Daoy (cell line): ENCODE data around the gene VAPA. TPM values are rescaled to one million over a fixed set of nuclear protein-coding genes. Genes with fewer than 3 reads are reported as not detected.
"Not testable (repeated sequence)": the region's sequence is repeated elsewhere in the genome, so short reads cannot be mapped to it uniquely, and the experiment has no call there.

Experiments
- DNase-seq: peaks from one replicate; pipeline ENCODE4 v3.0.0-alpha.2; 2015; ENCODE audit warnings: low read depth
- total RNA-seq: library from RNA; depleted of rRNA; stranded (reverse); fragments of >200 nt; shearing (Covaris generic); gene quantifications from 2 replicates; pipeline ENCODE4 v1.2.3, GENCODE V29; 2014

VAPA gene
- total RNA-seq, 1 experiment from 2014 or later: 323 TPM

DNA sequence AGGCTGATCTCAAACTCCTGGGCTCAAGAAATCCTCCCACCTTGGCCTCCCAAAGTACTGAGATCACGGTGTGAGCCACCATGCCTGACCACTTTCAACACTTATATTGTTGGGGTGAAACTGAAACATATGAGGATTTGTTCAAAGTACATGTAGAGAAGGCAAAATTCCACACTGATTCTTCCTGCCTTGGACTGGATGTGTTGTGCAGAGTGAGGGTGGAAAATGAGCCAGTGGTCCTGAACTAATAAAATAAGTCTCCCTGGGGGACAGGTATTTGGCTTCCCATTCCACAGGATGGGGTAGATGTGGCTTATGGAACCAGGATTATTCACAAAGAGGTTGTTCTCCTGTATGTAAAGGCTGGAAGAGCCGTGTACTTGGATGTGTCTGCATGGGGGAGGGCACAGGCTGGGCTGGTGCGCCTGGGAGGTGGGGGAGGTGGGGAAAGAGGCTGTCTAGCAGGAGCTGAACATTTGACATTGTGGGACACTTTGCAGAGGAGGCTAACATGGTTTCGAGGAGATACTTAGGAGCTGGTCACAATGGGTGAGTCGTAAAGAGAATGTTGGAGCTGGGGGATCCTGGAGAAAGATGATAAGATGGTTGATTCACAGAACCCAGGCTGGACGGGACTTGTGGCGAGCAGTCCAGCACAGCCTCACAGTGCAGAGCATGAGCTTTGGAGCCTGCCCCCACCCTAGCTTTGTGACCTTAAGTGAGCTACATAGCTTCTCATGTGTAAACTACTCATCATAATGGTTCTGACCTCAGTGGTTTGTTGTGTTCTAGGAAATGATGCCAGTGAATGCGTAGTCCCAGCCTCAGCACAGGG, 28.4 kb upstream of the VAPA start, which contains the start of gene TXNDC2:
Gene TXNDC2, plus strand, starts transcription at position 804 of the 835 bp plus-strand sequence. CDS start 708 bp downstream, outside the sequence.
- no peak for DNase-seq

- DNase-seq: no peak
Measured at GRCh38 chr18:9886005-9886348, 27.8 kb upstream of the VAPA start.

DNA sequence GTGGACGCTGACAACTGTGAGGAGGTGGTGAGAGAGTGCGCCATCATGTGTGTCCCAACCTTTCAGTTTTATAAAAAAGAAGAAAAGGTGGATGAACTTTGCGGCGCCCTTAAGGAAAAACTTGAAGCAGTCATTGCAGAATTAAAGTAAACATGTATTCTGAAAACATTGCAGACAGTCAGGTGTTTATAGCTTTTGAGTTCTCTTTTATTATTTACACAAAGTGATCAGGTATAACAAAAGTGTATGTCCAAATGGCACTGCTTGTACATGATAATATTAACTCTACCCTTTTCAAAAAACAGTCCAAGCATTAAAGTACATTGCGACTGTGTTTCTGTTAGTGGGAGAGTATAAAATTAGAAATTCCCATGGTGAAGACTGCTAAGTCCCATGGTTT, 25.8 kb upstream of the VAPA start:
- DNase-seq: no peak

- DNase-seq: no peak
Measured at GRCh38 chr18:9890196-9890595, 23.6 kb upstream of the VAPA start.

GRCh38 chr18:9890957-9891356, 22.9 kb upstream of the VAPA start:
- no peak for DNase-seq

DNA sequence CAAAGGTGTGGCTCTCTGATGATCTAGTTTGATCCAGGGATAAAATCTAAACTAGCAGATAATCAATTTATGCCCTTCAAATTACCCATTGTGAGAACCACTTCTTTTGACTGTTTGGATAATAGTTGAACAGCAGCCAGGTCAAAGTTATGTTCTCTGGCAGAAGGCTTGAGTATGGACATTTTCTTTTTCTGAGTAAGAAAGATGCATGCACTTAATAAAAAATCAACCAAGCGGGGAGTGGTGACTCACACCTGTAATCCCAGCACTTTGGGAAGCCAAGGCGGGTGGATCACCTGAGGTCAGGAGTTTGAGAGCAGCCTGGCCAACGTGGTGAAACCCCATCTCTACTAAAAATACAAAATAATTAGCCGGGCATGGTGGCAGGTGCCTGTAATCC, 22.3 kb upstream of the VAPA start:
- not testable (repeated sequence) for DNase-seq

DNA sequence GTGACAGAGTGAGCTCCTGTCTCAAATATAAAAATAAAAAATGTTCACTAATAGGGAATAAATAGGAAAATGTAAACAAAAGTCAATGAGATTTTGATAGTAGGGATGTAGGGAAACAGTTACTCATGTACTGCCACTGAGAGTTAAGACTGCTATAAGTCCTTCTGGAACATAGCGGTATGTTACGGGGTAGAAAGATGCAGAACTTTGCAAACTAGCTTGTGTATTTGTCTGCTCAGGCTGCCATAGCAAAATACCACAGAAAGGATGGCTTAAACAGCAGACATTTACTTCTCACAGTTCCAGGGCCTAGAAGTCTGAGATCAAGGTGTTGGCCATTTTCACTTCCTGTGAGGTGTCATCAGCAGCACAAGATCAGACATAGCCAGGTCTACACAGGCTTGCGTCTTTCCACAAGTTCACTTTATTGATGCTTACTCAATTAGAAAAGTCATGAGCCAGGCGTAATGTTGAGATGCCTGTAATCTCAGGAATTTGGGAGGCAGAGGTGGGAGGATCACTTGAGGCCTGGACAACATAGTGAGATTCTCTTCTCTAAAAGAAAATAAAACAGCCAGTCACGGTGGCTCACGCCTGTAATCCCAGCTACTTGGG, 19.3 kb upstream of the VAPA start:
- no peak for DNase-seq

DNA sequence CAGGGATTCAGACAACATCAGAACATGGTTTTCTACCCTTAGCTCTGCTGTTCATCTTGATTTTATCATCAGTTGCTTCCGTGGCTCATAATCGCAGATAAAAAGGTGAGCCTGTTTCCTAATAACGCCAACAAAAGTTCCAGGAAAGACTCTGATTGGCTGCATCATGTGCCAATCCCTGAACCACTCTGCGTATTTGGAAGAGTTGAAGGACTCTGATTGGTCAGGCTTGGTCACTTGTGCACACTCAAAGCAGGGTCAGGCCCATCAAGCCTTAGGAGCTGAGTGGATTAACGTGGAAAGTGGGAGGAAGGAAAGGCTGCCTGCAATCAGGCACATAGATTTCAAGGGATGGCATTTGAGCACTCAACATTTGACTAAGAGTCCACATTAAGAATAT, 16.7 kb upstream of the VAPA start:
- no peak for DNase-seq

- not testable (repeated sequence) for DNase-seq
Measured at GRCh38 chr18:9897787-9898291, 16.0 kb upstream of the VAPA start.

GRCh38 chr18:9898792-9899549, 14.8 kb upstream of the VAPA start:
- no peak for DNase-seq

DNA sequence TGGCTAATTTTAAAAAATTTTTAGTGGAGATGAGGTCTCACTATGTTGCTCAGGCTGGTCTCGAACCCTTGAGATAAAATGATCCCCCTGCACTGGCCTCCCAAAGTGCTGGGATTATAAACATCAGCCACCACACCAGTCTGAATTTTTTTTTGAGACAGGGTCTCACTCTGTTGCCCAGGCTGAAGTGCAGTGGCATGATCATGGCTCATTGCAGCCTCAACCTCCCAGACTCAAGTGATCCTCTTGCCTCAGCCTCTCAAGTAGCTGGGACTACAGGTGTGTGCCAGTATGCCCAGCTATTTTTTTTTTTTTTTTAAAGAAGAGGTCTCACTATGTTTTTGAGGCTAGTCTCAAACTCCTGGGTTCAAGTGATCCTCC, 14.3 kb upstream of the VAPA start:
- not testable (repeated sequence) for DNase-seq

DNA sequence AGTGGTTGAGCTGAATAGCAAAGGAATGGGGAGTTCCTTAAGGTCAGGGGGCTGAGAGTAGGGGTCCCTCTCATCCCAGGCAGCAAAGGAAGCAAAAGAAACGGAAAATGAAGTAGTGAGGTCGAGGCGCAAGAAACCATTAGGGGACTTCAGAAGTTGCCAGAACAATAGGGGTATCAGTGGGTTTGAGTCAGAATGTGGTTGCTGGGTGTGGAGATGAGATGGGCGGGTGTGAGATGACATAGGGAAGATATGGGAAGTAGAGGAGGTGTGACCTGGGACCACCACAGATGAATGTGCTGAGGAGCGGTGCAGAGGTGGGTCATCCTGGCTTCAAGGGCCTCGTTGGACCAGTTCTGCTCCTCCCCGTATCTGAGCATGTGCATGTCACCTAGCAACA, 13.1 kb upstream of the VAPA start:
- DNase-seq: no peak

DNA sequence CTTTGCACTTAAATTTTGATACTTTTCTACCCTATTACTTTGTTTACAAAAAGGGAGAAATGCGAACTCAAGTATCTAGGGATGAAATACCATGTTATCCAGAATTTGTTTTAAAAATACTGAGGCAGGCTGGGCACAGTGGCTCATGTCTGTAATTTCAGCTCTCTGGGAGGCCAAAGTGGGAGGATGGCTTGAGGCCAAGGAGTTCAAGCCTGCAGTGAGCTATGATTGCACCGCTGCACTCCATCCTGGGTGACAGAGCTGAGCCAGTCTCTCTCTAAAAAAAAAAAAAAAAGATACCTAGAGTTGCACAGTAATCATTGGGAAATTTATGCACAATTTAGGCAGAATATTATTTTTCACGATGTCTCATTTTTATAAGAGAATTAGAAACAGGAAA, 12.4 kb upstream of the VAPA start:
- peak; percentile 64 for DNase-seq

DNA sequence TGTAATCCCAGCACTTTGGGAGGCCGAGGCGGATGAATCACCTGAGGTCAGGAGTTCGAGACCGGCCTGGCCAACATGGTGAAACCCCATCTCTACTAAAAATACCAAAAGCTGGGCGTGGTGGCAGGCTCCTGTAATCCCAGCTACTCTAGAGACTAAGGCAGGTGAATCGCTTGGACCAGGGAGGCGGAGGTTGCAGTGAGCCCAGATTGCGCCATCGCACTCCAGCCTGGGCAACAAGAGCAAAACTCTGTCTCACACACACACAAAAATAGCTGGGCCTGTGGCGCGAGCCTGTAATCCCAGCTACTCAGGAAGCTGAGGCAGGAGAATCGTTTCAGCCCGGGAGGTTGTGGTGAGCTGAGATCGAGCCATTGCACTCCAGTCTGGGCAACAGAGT, 11.6 kb upstream of the VAPA start:
- not testable (repeated sequence) for DNase-seq

DNA sequence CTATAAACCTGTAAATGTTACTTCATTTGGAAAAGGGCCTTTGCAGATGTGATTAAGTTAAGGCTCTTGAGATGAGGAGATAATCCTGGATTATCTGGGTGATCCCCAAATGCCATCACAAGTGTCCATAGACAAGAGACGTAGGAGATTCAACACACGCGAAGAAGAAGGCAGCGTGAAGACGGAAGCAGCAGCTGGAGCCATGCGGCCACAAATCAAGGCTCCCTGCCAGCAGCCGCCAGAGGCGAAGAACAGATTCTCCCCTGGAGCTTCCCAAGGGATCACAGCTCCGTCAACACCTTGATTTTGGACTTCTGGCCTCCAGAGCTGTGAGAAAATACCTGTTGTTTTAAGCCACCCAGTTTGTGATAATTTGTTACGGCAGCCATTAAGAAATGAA, 11.0 kb upstream of the VAPA start:
- DNase-seq: no peak

DNA sequence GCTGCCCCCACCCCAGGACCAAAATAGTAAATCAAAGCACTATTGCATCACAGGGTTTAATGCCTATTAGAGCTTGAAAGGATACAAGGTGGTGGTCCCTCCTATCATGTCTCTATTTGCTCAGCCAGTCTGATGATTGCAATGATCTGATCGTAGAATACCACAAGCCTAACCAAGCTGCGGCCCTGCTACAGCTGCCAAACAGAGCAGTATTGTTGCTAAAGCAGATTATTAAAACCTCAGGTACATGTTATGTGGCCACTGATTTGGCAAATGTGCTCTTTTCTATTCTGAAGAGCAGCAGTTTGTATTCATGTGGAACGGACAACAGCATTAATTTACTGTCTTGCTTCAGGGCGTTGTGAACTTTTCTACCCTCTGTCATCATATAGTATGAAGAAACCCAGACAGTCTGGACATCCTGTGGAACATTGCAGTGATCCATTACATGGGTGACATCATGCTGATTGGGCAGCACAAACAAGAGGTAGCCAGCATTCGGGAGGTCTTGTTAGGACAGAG, 8.4 kb upstream of the VAPA start:
- DNase-seq: no peak

DNA sequence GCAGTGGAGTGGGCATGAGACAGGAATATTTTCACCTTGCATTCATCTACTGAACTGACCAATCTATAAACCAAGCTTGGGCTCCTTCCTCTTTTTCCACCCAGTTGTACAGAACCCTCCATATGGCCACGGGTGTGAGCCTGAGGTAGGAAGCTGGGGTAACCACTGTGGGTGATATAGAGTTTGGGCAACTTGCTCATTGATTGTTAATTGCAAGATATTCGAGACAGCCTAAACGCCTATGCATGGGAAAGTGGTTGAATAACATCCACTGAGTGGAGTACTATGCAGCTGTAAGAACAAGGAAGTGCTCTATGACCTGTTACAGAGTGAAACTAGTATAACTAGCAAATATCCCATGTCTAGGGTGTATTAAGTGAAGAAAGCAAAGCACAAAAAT, 7.3 kb upstream of the VAPA start:
- DNase-seq: no peak

DNA sequence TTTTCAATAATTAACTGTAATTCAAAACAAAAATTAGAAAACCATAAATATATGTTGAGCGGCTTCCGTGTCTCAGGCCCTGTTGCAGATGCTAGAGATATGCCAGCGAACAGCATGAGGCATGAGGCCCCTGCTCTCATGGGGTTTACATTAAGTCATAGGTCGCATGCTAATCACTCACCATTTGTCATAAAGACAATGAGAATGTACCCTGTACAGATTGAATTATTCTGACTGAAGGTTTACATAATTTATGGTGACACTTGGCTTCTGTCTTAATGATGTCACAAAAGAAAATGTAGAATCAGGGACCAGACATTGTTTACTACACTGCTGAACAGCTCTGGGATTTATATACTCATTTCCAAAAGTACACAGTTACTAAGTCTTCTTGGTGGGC, 5.9 kb upstream of the VAPA start:
- no peak for DNase-seq

- no peak for DNase-seq
Measured at GRCh38 chr18:9910071-9910470, 3.7 kb upstream of the VAPA start.

- DNase-seq: no peak
Measured at GRCh38 chr18:9910661-9911060, 3.2 kb upstream of the VAPA start.

- no peak for DNase-seq
Measured at GRCh38 chr18:9911226-9911625, 2.6 kb upstream of the VAPA start.

GRCh38 chr18:9912285-9912684, 1.5 kb upstream of the VAPA start:
- not testable (repeated sequence) for DNase-seq
